Endothelial cell of umbilical vein (primary cell): ENCODE measurements around the gene RDX.

Source experiments
- EZH2 ChIP-seq: IDR thresholded peaks from 2 replicates; pipeline ENCODE4 v1.6.1; 2012; ENCODE audit warnings: borderline replicate concordance, low read depth, mild to moderate bottlenecking, moderate library complexity, low read length, inconsistent platforms; ENCODE audit not compliant: severe bottlenecking
- TF ChIP-seq, protein P1 (sequence below), 2 donors: IDR thresholded peaks; 1 replicate in 1 of 2; 2 replicates in 1 of 2; pipeline ENCODE4 v1.5.1; 2011; ENCODE audit warnings: low read length in 2 of 2, mild to moderate bottlenecking in 2 of 2, moderate library complexity in 2 of 2, control low read depth in 1 of 2, inconsistent platforms in 1 of 2, low read depth in 1 of 2; ENCODE audit not compliant: insufficient read depth in 1 of 2; ENCODE audit errors: extremely low read depth in 1 of 2

GRCh38 chr11:110148775-110149744 lies 147.4 kb downstream of the RDX start:
- no peak for TF ChIP-seq EZH2
- TF ChIP-seq, protein P1, sequence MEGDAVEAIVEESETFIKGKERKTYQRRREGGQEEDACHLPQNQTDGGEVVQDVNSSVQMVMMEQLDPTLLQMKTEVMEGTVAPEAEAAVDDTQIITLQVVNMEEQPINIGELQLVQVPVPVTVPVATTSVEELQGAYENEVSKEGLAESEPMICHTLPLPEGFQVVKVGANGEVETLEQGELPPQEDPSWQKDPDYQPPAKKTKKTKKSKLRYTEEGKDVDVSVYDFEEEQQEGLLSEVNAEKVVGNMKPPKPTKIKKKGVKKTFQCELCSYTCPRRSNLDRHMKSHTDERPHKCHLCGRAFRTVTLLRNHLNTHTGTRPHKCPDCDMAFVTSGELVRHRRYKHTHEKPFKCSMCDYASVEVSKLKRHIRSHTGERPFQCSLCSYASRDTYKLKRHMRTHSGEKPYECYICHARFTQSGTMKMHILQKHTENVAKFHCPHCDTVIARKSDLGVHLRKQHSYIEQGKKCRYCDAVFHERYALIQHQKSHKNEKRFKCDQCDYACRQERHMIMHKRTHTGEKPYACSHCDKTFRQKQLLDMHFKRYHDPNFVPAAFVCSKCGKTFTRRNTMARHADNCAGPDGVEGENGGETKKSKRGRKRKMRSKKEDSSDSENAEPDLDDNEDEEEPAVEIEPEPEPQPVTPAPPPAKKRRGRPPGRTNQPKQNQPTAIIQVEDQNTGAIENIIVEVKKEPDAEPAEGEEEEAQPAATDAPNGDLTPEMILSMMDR (IDR thresholded peaks at IDR 0.05; ENCODE audit: extremely low read depth in 1 of 2, insufficient read depth in 1 of 2, low read depth in 1 of 2, low read length in 2 of 2) = no peak
